ENCODE measurements around the gene HLA-DRB1.

- no peak for TF ChIP-seq EZH2 (IDR thresholded peaks at IDR 0.05; ENCODE audit: borderline replicate concordance, low read depth, low read length, severe bottlenecking)
- TF ChIP-seq CTCF (IDR thresholded peaks at IDR 0.05; ENCODE audit: extremely low read depth in 1 of 2, insufficient read depth in 1 of 2, low read depth in 1 of 2, low read length in 2 of 2): no peak
- TF ChIP-seq, protein P1, sequence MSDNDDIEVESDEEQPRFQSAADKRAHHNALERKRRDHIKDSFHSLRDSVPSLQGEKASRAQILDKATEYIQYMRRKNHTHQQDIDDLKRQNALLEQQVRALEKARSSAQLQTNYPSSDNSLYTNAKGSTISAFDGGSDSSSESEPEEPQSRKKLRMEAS (IDR thresholded peaks at IDR 0.05; ENCODE audit: insufficient read depth, insufficient read length): no peak
- no peak for TF ChIP-seq POLR2A (IDR thresholded peaks at IDR 0.05; ENCODE audit: low read depth, low read length)
Observed at GRCh38 chr6:32627831-32628230, 38.2 kb upstream of the HLA-DRB1 start.
